Tibial nerve (tissue), 4 donors: ENCODE results near the gene OVOL1. TPM values are rescaled to one million over a fixed set of nuclear protein-coding genes. Genes with fewer than 3 reads are reported as not detected.

Experiments used
- DNase-seq, 2 donors: peaks; one replicate each; pipeline ENCODE4 v3.0.0-alpha.2; 2019; ENCODE audit warnings: low spot score in 2 of 2
- H3K27ac ChIP-seq, 4 donors: fragments of 200-600 bp; sonication (generic) in 3 of 4; one replicate each; pipeline ENCODE4 v1.5.1; 2017 to 2019; ENCODE audit warnings: mild to moderate bottlenecking in 1 of 4
- H3K27me3 ChIP-seq, 2 donors: fragments of 200-600 bp; sonication (generic) in 1 of 2; one replicate each; pipeline versions ENCODE4 v1.5.1 to v1.6.0; 2017 to 2019
- H3K36me3 ChIP-seq, 3 donors: fragments of 200-600 bp; sonication (generic); one replicate each; pipeline ENCODE4 v1.5.1; 2018 to 2019
- H3K4me1 ChIP-seq, 4 donors: fragments of 200-600 bp; sonication (generic) in 3 of 4; one replicate each; pipeline ENCODE4 v1.5.1; 2017 to 2019
- H3K4me3 ChIP-seq, 4 donors: fragments of 200-600 bp; sonication (generic) in 3 of 4; one replicate each; pipeline ENCODE4 v1.5.1; 2017 to 2019; ENCODE audit warnings: mild to moderate bottlenecking in 1 of 4, moderate library complexity in 1 of 4
- H3K9me3 ChIP-seq, 4 donors: fragments of 200-600 bp; sonication (generic) in 3 of 4; one replicate each; pipeline ENCODE4 v1.5.1; 2017 to 2019
- EP300 ChIP-seq, 2 donors: sonication (generic); formaldehyde crosslinking; IDR thresholded peaks; one replicate each; pipeline ENCODE4 v1.6.1; 2017; ENCODE audit warnings: antibody characterized with exemption in 2 of 2, mild to moderate bottlenecking in 1 of 2
- POLR2A ChIP-seq, 2 donors: fragments of 450-650 bp; IDR thresholded peaks; one replicate each; pipeline ENCODE4 v1.6.1; 2017; ENCODE audit warnings: antibody characterized with exemption in 2 of 2, mild to moderate bottlenecking in 2 of 2, moderate library complexity in 2 of 2
- WGBS, 2 donors: methylation state at CpG; one replicate each; pipeline ENCODE4 v1.1.5; 2018; 5-methylcytosine and 5-hydroxymethylcytosine counted together
- total RNA-seq, 4 donors: library from RNA; depleted of rRNA; stranded (reverse); fragments of >200 nt; gene quantifications; one replicate each; pipeline ENCODE4 v1.1.0, GENCODE V29; 2016
- TF ChIP-seq, protein P1 (sequence below), 5 experiments: fragments of 200-600 bp in 3 of 5; fragments of 450-650 bp in 2 of 5; sonication (generic) in 3 of 5; IDR thresholded peaks; one replicate each; pipeline ENCODE4 v1.5.1; 2016 to 2019; ENCODE audit warnings: antibody characterized with exemption in 5 of 5, mild to moderate bottlenecking in 3 of 5, moderate library complexity in 2 of 5

OVOL1 gene
- total RNA-seq, 4 donors from 2014 or later: not detected

GRCh38 chr11:65777821-65778361, 9.0 kb upstream of the OVOL1 start:
- WGBS, 2 donors: 82 to 84% methylated on average over 21 to 23 of the region's 23 CpGs
- peaks cover 0 to 37% (median 12%) of the 10 kb centered on the region in 4 donors for H3K4me1 ChIP-seq
- TF ChIP-seq EP300 (IDR thresholded peaks at IDR 0.05) (no peak), POLR2A (IDR thresholded peaks at IDR 0.05) (no peak)
- TF ChIP-seq, protein P1, sequence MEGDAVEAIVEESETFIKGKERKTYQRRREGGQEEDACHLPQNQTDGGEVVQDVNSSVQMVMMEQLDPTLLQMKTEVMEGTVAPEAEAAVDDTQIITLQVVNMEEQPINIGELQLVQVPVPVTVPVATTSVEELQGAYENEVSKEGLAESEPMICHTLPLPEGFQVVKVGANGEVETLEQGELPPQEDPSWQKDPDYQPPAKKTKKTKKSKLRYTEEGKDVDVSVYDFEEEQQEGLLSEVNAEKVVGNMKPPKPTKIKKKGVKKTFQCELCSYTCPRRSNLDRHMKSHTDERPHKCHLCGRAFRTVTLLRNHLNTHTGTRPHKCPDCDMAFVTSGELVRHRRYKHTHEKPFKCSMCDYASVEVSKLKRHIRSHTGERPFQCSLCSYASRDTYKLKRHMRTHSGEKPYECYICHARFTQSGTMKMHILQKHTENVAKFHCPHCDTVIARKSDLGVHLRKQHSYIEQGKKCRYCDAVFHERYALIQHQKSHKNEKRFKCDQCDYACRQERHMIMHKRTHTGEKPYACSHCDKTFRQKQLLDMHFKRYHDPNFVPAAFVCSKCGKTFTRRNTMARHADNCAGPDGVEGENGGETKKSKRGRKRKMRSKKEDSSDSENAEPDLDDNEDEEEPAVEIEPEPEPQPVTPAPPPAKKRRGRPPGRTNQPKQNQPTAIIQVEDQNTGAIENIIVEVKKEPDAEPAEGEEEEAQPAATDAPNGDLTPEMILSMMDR (IDR thresholded peaks at IDR 0.05): no peak
- H3K27ac ChIP-seq: no peak overlapping the region
- peaks cover 0 to 30% (median 0%) of the 10 kb centered on the region in 3 donors for H3K36me3 ChIP-seq
- H3K27me3 ChIP-seq: no peaks in the 10 kb centered on the region
- no peak for DNase-seq
- no peaks in the 10 kb centered on the region for H3K9me3 ChIP-seq
- H3K4me3 ChIP-seq: no peak overlapping the region

DNA sequence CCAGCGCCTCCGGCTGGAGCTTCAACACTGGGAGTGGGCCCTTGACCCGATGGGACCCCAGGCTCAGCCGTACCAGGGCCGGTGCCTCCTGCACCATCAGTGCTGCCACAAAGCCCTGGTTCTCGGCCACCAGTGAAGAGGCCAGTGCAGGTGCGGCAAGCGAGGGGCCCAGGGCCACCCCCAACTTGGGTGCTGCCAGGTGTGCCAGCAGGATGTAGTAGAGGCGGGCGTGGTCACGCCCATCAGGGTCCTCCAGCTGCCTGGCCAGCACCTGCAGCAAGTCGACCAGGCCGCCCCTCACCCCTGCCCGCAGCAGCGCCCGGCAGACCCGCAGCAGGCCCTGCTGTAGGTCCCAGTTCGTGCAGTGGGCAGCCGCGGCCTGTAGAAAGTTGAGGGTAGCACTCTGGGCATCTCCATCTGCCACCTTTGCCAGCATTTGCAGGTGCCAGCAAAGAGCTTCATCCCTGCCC, 8.4 kb upstream of the OVOL1 start:
- H3K27me3 ChIP-seq: no peaks in the 10 kb centered on the region
- H3K4me1 ChIP-seq: peaks cover 0 to 37% (median 12%) of the 10 kb centered on the region in 4 donors
- WGBS, 2 donors: 94% methylated on average over 11 to 20 of the region's 20 CpGs
- H3K9me3 ChIP-seq: no peaks in the 10 kb centered on the region
- DNase-seq: no peak
- peaks cover 0 to 30% (median 0%) of the 10 kb centered on the region in 3 donors for H3K36me3 ChIP-seq
- H3K27ac ChIP-seq: no peak overlapping the region
- TF ChIP-seq EP300 (IDR thresholded peaks at IDR 0.05) (no peak), POLR2A (IDR thresholded peaks at IDR 0.05) (no peak)
- TF ChIP-seq, protein P1 (IDR thresholded peaks at IDR 0.05): no peak
- no peak overlapping the region for H3K4me3 ChIP-seq

- no peak for DNase-seq
- Histone ChIP-seq H3K36me3 (peaks cover 0 to 30% (median 0%) of the 10 kb centered on the region in 3 donors), H3K27me3 (no peaks in the 10 kb centered on the region), H3K4me3 (peak overlapping the region in 3 of 4 donors; percentile 91 to 92 (median 91)), H3K9me3 (no peaks in the 10 kb centered on the region), H3K4me1 (peaks cover 0 to 33% (median 12%) of the 10 kb centered on the region in 4 donors), H3K27ac (peak overlapping the region in 1 of 4 donors; percentile 77)
- WGBS, 2 donors: 93 to 97% methylated on average over 11 to 24 of the region's 25 CpGs
- TF ChIP-seq, protein P1 (IDR thresholded peaks at IDR 0.05): no peak
- no peak for TF ChIP-seq POLR2A (IDR thresholded peaks at IDR 0.05)
- TF ChIP-seq EP300 (IDR thresholded peaks at IDR 0.05): no peak
Observed at GRCh38 chr11:65778901-65779668, 7.8 kb upstream of the OVOL1 start.

GRCh38 chr11:65779669-65779918, 7.3 kb upstream of the OVOL1 start:
- TF ChIP-seq, protein P1 (IDR thresholded peaks at IDR 0.05): no peak
- TF ChIP-seq EP300 (IDR thresholded peaks at IDR 0.05) (no peak), POLR2A (IDR thresholded peaks at IDR 0.05) (no peak)
- WGBS, 2 donors: 70 to 77% methylated on average over 6 to 12 of the region's 12 CpGs
- Histone ChIP-seq H3K36me3 (peaks cover 0 to 30% (median 0%) of the 10 kb centered on the region in 3 donors), H3K9me3 (no peaks in the 10 kb centered on the region), H3K27me3 (peaks cover 0 to under 1% of the 10 kb centered on the region in 2 donors), H3K27ac (peak overlapping the region in 1 of 4 donors; percentile 77), H3K4me1 (peaks cover 0 to 33% (median 12%) of the 10 kb centered on the region in 4 donors), H3K4me3 (peak overlapping the region; percentile 91 to 95 (median 92))
- DNase-seq: no peak
